GM23338 (cell line): ENCODE results near the gene CHRNA7.

Source experiments
- CREB1 ChIP-seq: fragments of 250-450 bp; sonication (Bioruptor Pico); IDR thresholded peaks from 2 replicates; pipeline ENCODE4 v1.5.0; 2020; ENCODE audit warnings: low read depth, mild to moderate bottlenecking, moderate library complexity
- EZH2 ChIP-seq: fragments of 200-600 bp; sonication (generic); IDR thresholded peaks from one replicate; pipeline ENCODE4 v1.8.0; 2017; ENCODE audit warnings: antibody characterized with exemption, mild to moderate bottlenecking, low read depth; ENCODE audit not compliant: unreplicated experiment
- EZH2phosphoT487 ChIP-seq: fragments of 200-600 bp; sonication (generic); IDR thresholded peaks from one replicate; pipeline ENCODE4 v1.8.1; 2018; ENCODE audit warnings: antibody characterized with exemption; ENCODE audit not compliant: unreplicated experiment
- POLR2AphosphoS5 ChIP-seq: IDR thresholded peaks from 2 replicates; pipeline ENCODE4 v1.6.1; 2016; ENCODE audit warnings: antibody characterized with exemption, low read depth
- ZNF114 ChIP-seq: fragments of 250-450 bp; sonication (Bioruptor Pico); IDR thresholded peaks from 2 replicates; pipeline ENCODE4 v1.5.0; 2020; ENCODE audit warnings: mild to moderate bottlenecking, moderate library complexity
- TF ChIP-seq, protein P1 (sequence below), 2 experiments: fragments of 200-600 bp in 1 of 2; sonication (generic) in 1 of 2; conservative IDR thresholded peaks; 2 replicates each; pipeline versions ENCODE4 v1.5.1 to v1.6.1; 2016 to 2017; ENCODE audit warnings: antibody characterized with exemption in 2 of 2, low read depth in 2 of 2, mild to moderate bottlenecking in 2 of 2, moderate library complexity in 1 of 2

- TF ChIP-seq EZH2phosphoT487, result no peak
- TF ChIP-seq EZH2, result no peak
- TF ChIP-seq, protein P1, sequence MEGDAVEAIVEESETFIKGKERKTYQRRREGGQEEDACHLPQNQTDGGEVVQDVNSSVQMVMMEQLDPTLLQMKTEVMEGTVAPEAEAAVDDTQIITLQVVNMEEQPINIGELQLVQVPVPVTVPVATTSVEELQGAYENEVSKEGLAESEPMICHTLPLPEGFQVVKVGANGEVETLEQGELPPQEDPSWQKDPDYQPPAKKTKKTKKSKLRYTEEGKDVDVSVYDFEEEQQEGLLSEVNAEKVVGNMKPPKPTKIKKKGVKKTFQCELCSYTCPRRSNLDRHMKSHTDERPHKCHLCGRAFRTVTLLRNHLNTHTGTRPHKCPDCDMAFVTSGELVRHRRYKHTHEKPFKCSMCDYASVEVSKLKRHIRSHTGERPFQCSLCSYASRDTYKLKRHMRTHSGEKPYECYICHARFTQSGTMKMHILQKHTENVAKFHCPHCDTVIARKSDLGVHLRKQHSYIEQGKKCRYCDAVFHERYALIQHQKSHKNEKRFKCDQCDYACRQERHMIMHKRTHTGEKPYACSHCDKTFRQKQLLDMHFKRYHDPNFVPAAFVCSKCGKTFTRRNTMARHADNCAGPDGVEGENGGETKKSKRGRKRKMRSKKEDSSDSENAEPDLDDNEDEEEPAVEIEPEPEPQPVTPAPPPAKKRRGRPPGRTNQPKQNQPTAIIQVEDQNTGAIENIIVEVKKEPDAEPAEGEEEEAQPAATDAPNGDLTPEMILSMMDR (conservative IDR thresholded peaks at IDR 0.05; ENCODE audit: low read depth in 2 of 2), result no peak
- no peak for TF ChIP-seq CREB1
- TF ChIP-seq POLR2AphosphoS5, result no peak
- no peak for TF ChIP-seq ZNF114 (CRISPR knock-in tag)
These were observed 36.8 kb downstream of the CHRNA7 start for GRCh38 chr15:32067115-32067514.
